NCI-H128 (cell line): ENCODE data around the gene SOX12.
"Not testable (repeated sequence)": the region's sequence is repeated elsewhere in the genome, so short reads cannot be mapped to it uniquely, and the experiment has no call there.

ENCODE experiments used
- DNase-seq: peaks from one replicate; lab custom pipeline; 2025; ENCODE audit not compliant: unreplicated experiment; lab: John Stamatoyannopoulos, UW

SOX12 gene

GRCh38 chr20:362271-363254 is 37.2 kb downstream of the SOX12 start:
- DNase-seq, result no peak

GRCh38 chr20:363319-364078 is 38.1 kb downstream of the SOX12 start:
- DNase-seq, result no peak

GRCh38 chr20:364905-365794 is 39.8 kb downstream of the SOX12 start:
- DNase-seq, result no peak

GRCh38 chr20:366041-366718 is 40.8 kb downstream of the SOX12 start:
- no peak for DNase-seq

- no peak for DNase-seq
These were observed 41.5 kb downstream of the SOX12 start for GRCh38 chr20:366719-367485.

GRCh38 chr20:367486-367887 is 42.1 kb downstream of the SOX12 start:
- no peak for DNase-seq

- no peak for DNase-seq
These were observed 43.6 kb downstream of the SOX12 start for GRCh38 chr20:368915-369314.

GRCh38 chr20:370151-370600 is 44.8 kb downstream of the SOX12 start:
- no peak for DNase-seq

- DNase-seq, result no peak
These were observed 45.8 kb downstream of the SOX12 start for GRCh38 chr20:370977-371754.

- DNase-seq, result no peak
These were observed 46.6 kb downstream of the SOX12 start for GRCh38 chr20:371755-372542.

GRCh38 chr20:372543-373082 is 47.3 kb downstream of the SOX12 start:
- not testable (repeated sequence) for DNase-seq

GRCh38 chr20:373171-373890 is 48.0 kb downstream of the SOX12 start:
- no peak for DNase-seq

- DNase-seq, result no peak
These were observed 50.0 kb downstream of the SOX12 start for GRCh38 chr20:375265-375889.

- no peak for DNase-seq
These were observed 50.7 kb downstream of the SOX12 start for GRCh38 chr20:376089-376488.

GRCh38 chr20:376750-377149 is 51.4 kb downstream of the SOX12 start:
- no peak for DNase-seq

- DNase-seq, result not testable (repeated sequence)
These were observed 52.2 kb downstream of the SOX12 start for GRCh38 chr20:377578-377977.

GRCh38 chr20:378961-379336 is 53.6 kb downstream of the SOX12 start:
- DNase-seq, result no peak
